ENCODE results near the gene TMEM178B. TPM values are rescaled to one million over a fixed set of nuclear protein-coding genes. Genes with fewer than 3 reads are reported as not detected.
A peak's percentile ranks its signal among the peaks of the same experiment; 100 is the strongest.
"Not testable (repeated sequence)": the region's sequence is repeated elsewhere in the genome, so short reads cannot be mapped to it uniquely, and the experiment has no call there.

TMEM178B gene
- total RNA-seq, 1 experiment from 2014 or later = not detected

DNA sequence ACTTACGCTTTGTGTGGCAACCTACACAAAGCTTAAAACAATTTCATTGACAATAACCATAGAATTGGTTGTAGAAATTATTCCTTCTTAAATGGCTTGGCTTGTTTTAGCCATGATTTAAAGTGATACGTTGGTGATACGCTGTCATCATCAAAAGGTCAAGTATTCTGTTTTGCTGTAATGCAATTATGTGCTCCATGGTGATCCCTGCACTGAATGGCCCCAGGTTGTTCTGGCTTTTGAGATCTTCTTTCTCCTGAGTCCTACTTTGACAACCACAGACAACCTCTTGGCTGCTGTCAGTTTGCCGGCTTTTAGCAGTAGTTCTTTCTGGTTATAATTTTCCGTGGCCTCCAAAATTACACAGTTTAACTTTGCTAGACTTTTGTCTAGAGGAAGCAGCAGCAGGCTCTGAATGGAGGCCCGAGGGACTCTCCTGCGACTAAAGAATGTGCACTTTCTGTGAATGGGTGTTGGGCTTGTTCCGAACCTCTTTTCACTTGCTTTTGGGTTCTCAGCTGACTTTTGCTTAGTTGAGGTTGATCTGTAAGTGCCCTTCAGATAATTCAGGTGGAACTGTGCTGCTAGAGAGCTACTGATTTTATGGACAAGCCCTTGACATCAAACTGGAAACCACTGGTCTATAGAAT lies 104.7 kb downstream of the TMEM178B start:
- DNase-seq (ENCODE audit: low read depth) = no peak

- DNase-seq (ENCODE audit: low read depth) = no peak
These were observed 107.9 kb downstream of the TMEM178B start for GRCh38 chr7:141181812-141182211.

DNA sequence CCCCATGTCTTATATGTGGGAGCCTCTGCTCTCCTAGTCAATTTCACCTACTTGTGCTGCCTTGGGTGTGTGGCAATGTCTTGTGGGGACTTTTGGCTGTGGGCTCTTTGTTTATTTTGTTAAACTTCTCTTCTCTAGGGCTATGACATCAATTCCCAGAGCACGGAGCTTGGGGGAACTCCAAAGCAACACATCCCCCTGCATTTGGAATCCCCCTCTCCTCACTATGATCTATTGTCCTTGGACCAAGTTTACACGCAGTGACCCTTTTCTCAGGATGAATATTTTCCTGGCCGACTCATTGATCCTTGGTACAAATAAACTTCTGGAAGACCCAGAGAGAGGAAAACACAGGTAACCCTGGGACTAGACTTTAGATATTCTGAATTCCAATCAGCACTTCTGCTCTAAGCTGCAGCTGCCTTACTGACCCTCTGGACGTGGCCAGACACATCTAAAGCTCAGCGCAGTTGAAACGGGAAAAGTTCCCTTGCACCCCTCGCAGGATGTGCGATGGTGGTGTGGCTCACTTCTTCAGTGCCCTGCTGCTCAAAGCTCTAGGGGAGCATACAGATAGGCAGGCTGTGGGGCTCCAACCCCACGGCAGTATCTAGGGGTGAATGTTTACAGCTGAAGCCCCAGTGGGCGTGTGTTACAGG lies 110.8 kb downstream of the TMEM178B start:
- no peak for DNase-seq (ENCODE audit: low read depth)

DNA sequence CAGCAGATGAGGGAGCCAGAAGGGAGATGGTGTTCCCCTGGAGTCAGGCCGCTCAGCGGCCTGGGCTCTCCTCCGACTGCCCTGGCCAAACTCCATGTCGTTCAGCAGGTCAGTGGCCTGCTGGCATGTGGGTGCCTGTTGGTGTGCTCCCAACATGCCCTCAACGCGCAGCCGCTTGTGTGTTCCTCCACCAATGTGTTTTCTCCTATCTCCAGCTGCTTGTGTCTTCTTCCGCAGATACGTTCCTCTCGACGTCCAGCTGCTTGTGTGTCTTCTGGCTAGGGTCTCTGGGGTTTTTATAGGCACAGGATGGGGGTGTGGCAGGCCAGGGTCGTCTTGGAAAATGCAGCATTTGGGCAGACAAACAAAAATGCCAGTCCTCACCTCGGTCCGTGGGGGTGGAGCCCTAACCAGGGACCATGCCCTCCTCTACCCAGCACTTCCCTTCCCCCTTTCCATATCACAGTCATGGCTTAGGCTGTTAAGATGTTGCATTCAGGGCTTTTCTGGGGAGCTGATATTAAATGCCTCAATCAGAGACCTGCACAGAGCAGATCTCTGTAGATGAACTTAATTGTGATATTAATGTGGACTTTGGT lies 111.6 kb downstream of the TMEM178B start:
- DNase-seq (ENCODE audit: low read depth) = no peak

GRCh38 chr7:141189231-141189630 lies 115.4 kb downstream of the TMEM178B start:
- DNase-seq (ENCODE audit: low read depth) = no peak

DNA sequence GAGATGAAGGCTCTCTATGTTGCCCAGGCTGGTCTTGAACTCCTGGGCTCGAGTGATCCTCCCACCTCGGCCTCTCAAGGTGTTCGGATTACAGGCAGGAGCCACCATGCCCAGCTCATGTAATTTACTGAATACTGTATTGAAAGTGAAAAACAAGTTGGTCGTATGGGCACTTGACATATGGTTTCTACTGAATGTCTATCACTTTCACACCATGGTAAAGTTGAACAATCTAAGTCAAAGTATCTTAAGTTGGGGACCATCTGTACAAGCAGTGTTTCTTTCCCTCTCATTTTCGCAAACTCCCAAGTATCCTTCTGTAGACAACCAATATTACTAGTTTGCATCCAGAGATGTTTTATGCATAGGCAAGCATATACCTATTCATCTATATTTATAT lies 116.6 kb downstream of the TMEM178B start:
- DNase-seq (ENCODE audit: low read depth) = no peak

GRCh38 chr7:141191277-141191676 lies 117.4 kb downstream of the TMEM178B start:
- DNase-seq (ENCODE audit: low read depth) = no peak

GRCh38 chr7:141193066-141193465 lies 119.2 kb downstream of the TMEM178B start:
- DNase-seq (ENCODE audit: low read depth) = no peak

DNA sequence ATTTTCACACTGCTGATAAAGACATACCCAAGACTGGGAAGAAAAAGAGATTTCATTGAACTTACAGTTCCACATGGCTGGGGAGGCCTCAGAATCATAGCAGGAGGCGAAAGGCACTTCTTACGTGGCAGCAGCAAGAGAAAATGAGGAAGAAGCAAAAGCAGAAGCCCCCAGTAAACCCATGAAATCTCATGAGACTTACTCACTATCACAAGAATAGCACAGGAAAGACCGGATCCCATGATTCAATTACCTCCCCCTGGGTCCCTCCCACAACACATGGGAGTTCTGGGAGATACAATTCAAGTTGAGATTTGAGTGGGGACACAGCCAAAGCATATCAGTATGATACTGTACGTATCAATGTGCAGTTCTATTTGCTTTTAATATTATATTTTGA lies 121.9 kb downstream of the TMEM178B start:
- DNase-seq (ENCODE audit: low read depth) = not testable (repeated sequence)

- peak; percentile 27 for DNase-seq (ENCODE audit: low read depth)
These were observed 124.5 kb downstream of the TMEM178B start for GRCh38 chr7:141198194-141198958.

DNA sequence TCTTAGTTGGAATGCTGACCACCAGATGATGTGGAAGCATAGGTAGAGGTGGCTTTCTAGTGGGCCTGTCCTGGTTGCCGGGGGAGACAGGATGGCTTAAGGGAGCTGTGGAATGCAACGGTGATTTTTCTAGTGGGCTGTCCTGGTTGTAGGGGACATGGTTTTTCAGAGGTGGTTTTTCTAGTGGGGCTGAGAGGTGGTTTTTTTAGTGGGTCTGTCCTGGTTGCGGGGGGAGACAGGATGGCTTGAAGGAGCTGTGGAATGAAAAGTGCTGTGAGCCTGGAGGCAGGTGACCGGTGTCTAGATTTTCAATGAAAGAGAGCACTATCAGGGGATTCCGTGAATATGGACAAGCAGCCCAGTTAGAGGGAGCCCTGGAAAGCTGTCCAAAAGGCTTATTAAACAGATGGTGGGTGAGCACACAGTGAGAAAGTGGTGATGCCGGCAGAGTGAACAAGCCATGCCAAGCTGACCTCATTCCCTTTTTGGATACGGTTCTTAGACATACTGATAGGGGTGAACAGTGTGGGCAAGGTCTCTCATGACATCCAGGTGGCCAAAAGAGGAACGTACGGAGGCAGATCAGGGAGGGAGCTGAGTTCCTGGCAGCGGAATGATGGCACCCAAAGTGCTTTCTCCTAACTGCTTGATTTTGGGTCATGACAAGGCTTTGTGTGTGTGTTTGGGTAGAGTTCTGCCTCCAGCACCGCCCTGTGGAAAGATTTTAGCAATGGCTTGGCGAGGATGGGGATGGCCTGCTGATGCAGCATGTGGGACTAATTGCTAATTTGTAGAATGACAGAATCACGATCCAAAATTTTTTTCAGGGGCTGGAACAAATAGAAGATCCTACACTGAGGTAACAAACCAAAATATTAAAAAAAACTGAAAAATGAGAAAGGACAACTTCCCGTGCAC lies 126.6 kb downstream of the TMEM178B start:
- no peak for DNase-seq (ENCODE audit: low read depth)

- DNase-seq (ENCODE audit: low read depth) = no peak
These were observed 127.5 kb downstream of the TMEM178B start for GRCh38 chr7:141201145-141201885.

DNA sequence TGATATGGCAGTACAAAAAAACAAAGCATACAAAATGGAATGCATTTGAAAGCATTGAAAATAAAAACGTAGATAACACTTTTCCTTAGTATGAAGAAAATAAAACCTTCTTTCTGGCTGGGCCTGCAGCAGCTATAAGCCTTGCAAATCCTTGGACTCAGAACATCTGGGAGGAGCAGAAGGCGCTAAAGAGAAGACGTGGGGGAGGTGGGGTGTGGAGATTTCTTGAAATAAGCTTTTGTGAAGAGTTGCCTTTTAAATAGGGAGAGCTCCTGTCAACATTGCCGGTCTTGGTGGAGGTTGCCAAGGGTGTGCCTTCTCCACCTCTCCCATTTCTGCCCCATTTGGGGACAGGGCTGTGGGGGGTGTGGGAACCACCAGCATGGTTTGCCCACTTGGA lies 128.7 kb downstream of the TMEM178B start:
- DNase-seq (ENCODE audit: low read depth) = no peak

- no peak for DNase-seq (ENCODE audit: low read depth)
These were observed 129.3 kb downstream of the TMEM178B start for GRCh38 chr7:141203177-141203576.

DNA sequence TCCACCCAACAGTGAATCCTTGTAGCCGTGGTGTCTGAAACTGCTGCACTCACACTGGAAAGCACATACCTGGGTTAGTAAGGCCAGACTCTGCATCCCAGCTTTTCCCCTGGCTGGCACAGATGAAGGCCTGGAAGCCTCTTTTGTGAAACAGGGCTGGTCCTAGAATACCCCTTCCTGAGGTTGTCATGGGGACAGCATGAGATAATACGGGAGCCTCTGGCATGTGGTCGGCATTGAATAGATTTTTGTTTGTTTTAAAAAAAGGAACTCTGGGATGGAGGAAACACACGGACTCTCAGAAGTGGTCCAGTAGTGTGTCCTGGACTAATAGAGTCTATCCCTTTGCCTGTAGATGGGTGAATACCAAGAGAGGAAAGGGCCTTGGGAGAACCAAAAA lies 129.7 kb downstream of the TMEM178B start:
- no peak for DNase-seq (ENCODE audit: low read depth)

DNA sequence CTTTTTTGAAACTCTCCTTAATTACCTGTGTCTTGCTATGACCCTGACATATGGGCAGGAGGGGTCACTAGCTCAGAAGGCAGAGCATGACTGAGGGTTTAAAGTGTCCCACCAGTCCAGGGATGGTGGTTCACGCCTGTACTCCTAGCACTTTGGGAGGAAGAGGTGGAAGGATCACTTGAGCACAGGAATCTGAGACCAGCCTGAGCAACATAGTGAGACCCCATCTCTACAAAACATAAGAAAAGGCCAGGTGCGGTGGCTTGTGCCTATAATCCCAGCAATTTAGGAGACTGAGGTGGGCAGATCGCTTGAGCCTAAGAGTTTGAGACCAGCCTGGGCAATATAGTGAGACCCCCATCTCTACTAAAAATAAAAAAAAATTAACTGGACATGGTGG lies 133.8 kb downstream of the TMEM178B start:
- no peak for DNase-seq (ENCODE audit: low read depth)

GRCh38 chr7:141208539-141208938 lies 134.7 kb downstream of the TMEM178B start:
- DNase-seq (ENCODE audit: low read depth) = no peak

GRCh38 chr7:141209454-141209853 lies 135.6 kb downstream of the TMEM178B start:
- DNase-seq (ENCODE audit: low read depth) = peak; percentile 42

- DNase-seq (ENCODE audit: low read depth) = no peak
These were observed 137.0 kb downstream of the TMEM178B start for GRCh38 chr7:141210862-141211261.

- DNase-seq (ENCODE audit: low read depth) = no peak
These were observed 139.4 kb downstream of the TMEM178B start for GRCh38 chr7:141213226-141213625.

Measured in HT1080 (cell line).